Spleen (tissue), 7 donors: ENCODE data around the gene OR1J4.

Source experiments
- CTCF ChIP-seq, 11 experiments: fragments of 200-600 bp in 7 of 11; fragments of 450-650 bp in 4 of 11; sonication (generic) in 4 of 11; IDR thresholded peaks in 8 of 11; conservative IDR thresholded peaks in 3 of 11; 1 replicate in 7 of 11; 2 replicates in 4 of 11; pipeline versions ENCODE4 v1.4.0 to v1.8.0; 2016 to 2021; ENCODE audit warnings: antibody characterized with exemption in 11 of 11, inconsistent platforms in 4 of 11, mild to moderate bottlenecking in 1 of 11
- POLR2A ChIP-seq, 3 donors: fragments of 450-650 bp; IDR thresholded peaks; one replicate each; pipeline ENCODE4 v1.5.1; 2017; ENCODE audit warnings: antibody characterized with exemption in 3 of 3, mild to moderate bottlenecking in 1 of 3
- POLR2AphosphoS5 ChIP-seq, 3 donors: sonication (generic); formaldehyde crosslinking; IDR thresholded peaks; one replicate each; pipeline ENCODE4 v1.5.1; 2017; ENCODE audit warnings: antibody characterized with exemption in 3 of 3
- donor health status: DM: no; HTN: no; CAD: no; lungs with moderate emphysema.
- donor health status: DM: no; HTN: no; CAD: no.
- donor health status: DM: no; HTN: no; CAD: no.

- no peak for TF ChIP-seq CTCF (IDR thresholded peaks at IDR 0.05 in 8 of 11, conservative IDR thresholded peaks at IDR 0.05 in 3 of 11)
- no peak for TF ChIP-seq POLR2A (IDR thresholded peaks at IDR 0.05)
- TF ChIP-seq POLR2AphosphoS5 (IDR thresholded peaks at IDR 0.05) = no peak
These were observed 41.1 kb upstream of the OR1J4 start, which contains the start of gene OR1J1 for GRCh38 chr9:122477826-122478225.
